Natural killer cell (primary cell): ENCODE data around the gene ACE2. TPM values are rescaled to one million over a fixed set of nuclear protein-coding genes. Genes with fewer than 3 reads are reported as not detected.

ENCODE experiments used
- ATAC-seq, 3 donors: fragments of 150-1000 bp in 2 of 3; fragments of 200-7000 bp in 1 of 3; cut with Tn5 transposase; 1 replicate in 1 of 3; 2 replicates in 2 of 3; pipeline ENCODE4 v1.10.0; 2021; ENCODE audit warnings: mild to moderate bottlenecking in 2 of 3, moderate library complexity in 2 of 3
- DNase-seq, 2 donors: peaks; one replicate each; pipeline versions ENCODE4 v3.0.0 to v3.0.0-alpha.2; 2013 to 2021; ENCODE audit warnings: mixed read lengths in 1 of 2
- H3K27ac ChIP-seq: one replicate; pipeline ENCODE4 v1.5.1; 2013; ENCODE audit warnings: mild to moderate bottlenecking, low read length
- H3K27me3 ChIP-seq: one replicate; pipeline ENCODE4 v1.6.1; 2013; ENCODE audit warnings: low read length; ENCODE audit not compliant: control insufficient read depth, insufficient read depth
- H3K36me3 ChIP-seq: one replicate; pipeline ENCODE4 v1.6.1; 2013; ENCODE audit warnings: low read length; ENCODE audit not compliant: control insufficient read depth, insufficient read depth
- H3K4me1 ChIP-seq: one replicate; pipeline ENCODE4 v1.6.1; 2013; ENCODE audit warnings: low read length; ENCODE audit not compliant: control insufficient read depth, insufficient read depth
- H3K4me3 ChIP-seq: one replicate; pipeline ENCODE4 v1.5.1; 2013; ENCODE audit warnings: low read length
- H3K9me3 ChIP-seq: one replicate; pipeline ENCODE4 v1.6.1; 2013; ENCODE audit warnings: low read length; ENCODE audit not compliant: control insufficient read depth, insufficient read depth
- H3K27ac Mint-ChIP-seq, 2 donors: one replicate each; pipeline ENCODE4 v1.8.0; 2022; ENCODE audit warnings: mild to moderate bottlenecking in 2 of 2, mixed read lengths in 2 of 2, moderate library complexity in 1 of 2
- H3K27me3 Mint-ChIP-seq, 2 donors: one replicate each; pipeline ENCODE4 v1.8.0; 2022; ENCODE audit warnings: low read depth in 2 of 2, mixed read lengths in 2 of 2
- H3K36me3 Mint-ChIP-seq: one replicate; pipeline ENCODE4 v1.8.0; 2022; ENCODE audit warnings: mixed read lengths
- H3K4me1 Mint-ChIP-seq, 2 donors: one replicate each; pipeline ENCODE4 v1.8.0; 2022; ENCODE audit warnings: mixed read lengths in 2 of 2
- H3K4me3 Mint-ChIP-seq: one replicate; pipeline ENCODE4 v1.8.0; 2022; ENCODE audit warnings: mild to moderate bottlenecking, moderate library complexity, mixed read lengths
- H3K9me3 Mint-ChIP-seq, 2 donors: one replicate each; pipeline ENCODE4 v1.8.0; 2022; ENCODE audit warnings: mixed read lengths in 2 of 2
- WGBS: methylation state at CpG from one replicate; pipeline ENCODE4 v1.1.7; 2013; ENCODE audit warnings: missing lambda C conversion rate; ENCODE audit not compliant: insufficient coverage; 5-methylcytosine and 5-hydroxymethylcytosine counted together
- intact Hi-C: fragments of 100-400 bp; cut with micrococcal nuclease; formaldehyde crosslinking; loops from one replicate; pipeline ENCODE4 v1.14.2; 2022
- total RNA-seq, 4 donors: library from RNA; stranded (reverse); fragments of 120-200 nt in 1 of 4; gene quantifications; one replicate each; pipeline versions ENCODE4 v1.2.3 to v1.2.4, GENCODE V29; 2013 to 2022
- TF ChIP-seq, protein P1 (sequence below): fragments of 200-600 bp; IDR thresholded peaks from one replicate; pipeline ENCODE4 v1.8.0; 2022; ENCODE audit warnings: antibody characterized with exemption

Gene ACE2
- total RNA-seq, 3 donors from 2014 or later (not counting 1 experiment from before 2014, with no cell fraction given): not detected

DNA sequence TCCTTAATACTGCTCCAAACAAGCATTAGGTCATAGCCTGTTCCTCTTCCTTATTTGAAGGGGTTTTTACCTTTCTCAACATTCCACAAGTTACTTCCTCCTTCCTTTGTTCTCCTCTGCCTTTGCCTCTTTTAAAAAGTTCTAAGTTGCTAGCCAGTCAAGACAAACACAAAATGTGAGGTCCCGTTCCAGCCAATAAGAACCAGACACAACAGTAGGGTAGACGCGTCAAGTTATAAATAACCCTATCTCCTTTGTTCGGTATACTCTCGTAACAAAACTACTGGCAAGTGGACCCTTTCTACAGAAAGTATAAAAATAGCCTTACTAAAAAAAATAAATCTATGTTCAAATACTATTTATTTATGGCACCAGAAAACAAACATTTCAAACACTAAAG lies 6.3 kb upstream of the ACE2 start:
- Histone ChIP-seq H3K27me3 (no peaks in the 10 kb centered on the region), H3K4me1 (no peaks in the 10 kb centered on the region), H3K4me3 (no peak overlapping the region), H3K27ac (no peak overlapping the region), H3K36me3 (no peaks in the 10 kb centered on the region), H3K9me3 (no peaks in the 10 kb centered on the region)
- no peak overlapping the region for H3K27ac Mint-ChIP-seq
- no CpG with 5 or more reads among the region's 5 CpGs for WGBS
- no peak for ATAC-seq
- no peaks in the 10 kb centered on the region for H3K9me3 Mint-ChIP-seq
- H3K4me3 Mint-ChIP-seq: no peak overlapping the region
- no peaks in the 10 kb centered on the region for H3K4me1 Mint-ChIP-seq
- no peak for DNase-seq
- TF ChIP-seq, protein P1, sequence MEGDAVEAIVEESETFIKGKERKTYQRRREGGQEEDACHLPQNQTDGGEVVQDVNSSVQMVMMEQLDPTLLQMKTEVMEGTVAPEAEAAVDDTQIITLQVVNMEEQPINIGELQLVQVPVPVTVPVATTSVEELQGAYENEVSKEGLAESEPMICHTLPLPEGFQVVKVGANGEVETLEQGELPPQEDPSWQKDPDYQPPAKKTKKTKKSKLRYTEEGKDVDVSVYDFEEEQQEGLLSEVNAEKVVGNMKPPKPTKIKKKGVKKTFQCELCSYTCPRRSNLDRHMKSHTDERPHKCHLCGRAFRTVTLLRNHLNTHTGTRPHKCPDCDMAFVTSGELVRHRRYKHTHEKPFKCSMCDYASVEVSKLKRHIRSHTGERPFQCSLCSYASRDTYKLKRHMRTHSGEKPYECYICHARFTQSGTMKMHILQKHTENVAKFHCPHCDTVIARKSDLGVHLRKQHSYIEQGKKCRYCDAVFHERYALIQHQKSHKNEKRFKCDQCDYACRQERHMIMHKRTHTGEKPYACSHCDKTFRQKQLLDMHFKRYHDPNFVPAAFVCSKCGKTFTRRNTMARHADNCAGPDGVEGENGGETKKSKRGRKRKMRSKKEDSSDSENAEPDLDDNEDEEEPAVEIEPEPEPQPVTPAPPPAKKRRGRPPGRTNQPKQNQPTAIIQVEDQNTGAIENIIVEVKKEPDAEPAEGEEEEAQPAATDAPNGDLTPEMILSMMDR: no peak
- no peaks in the 10 kb centered on the region for H3K36me3 Mint-ChIP-seq
- peaks cover 3 to 46% of the 10 kb centered on the region in 2 donors for H3K27me3 Mint-ChIP-seq
- intact Hi-C loops: no loop called here

DNA sequence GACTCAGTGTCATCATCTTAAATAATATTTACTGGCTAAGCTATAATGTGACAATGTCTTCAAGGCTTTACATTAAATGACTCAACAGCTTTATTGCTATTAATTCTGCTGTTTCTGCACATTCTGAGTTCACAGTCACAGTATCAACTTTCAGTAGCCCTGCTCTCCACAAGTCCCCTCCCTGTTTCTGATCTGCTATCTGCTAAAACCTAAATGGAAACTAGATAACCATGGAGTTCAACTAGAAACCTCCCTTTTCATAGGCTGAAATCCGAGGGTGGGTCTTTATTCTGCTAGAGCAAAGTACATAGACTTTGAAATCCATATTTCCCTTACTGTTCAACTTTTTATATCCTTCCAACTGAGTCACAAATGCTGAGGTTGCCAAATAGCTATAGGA lies 5.4 kb upstream of the ACE2 start:
- H3K27ac Mint-ChIP-seq: no peak overlapping the region
- H3K27ac ChIP-seq: no peak overlapping the region
- no peaks in the 10 kb centered on the region for H3K36me3 Mint-ChIP-seq
- intact Hi-C loops: no loop called here
- no peaks in the 10 kb centered on the region for H3K9me3 Mint-ChIP-seq
- ATAC-seq (no peak), DNase-seq (no peak)
- H3K4me3 ChIP-seq: no peak overlapping the region
- no peaks in the 10 kb centered on the region for H3K36me3 ChIP-seq
- no peaks in the 10 kb centered on the region for H3K4me1 ChIP-seq
- H3K4me3 Mint-ChIP-seq: no peak overlapping the region
- H3K27me3 ChIP-seq: no peaks in the 10 kb centered on the region
- TF ChIP-seq, protein P1: no peak
- H3K4me1 Mint-ChIP-seq: no peaks in the 10 kb centered on the region
- WGBS: 43% methylated on average over 1 of the region's 1 CpG
- H3K9me3 ChIP-seq: no peaks in the 10 kb centered on the region
- peaks cover 3 to 53% of the 10 kb centered on the region in 2 donors for H3K27me3 Mint-ChIP-seq

DNA sequence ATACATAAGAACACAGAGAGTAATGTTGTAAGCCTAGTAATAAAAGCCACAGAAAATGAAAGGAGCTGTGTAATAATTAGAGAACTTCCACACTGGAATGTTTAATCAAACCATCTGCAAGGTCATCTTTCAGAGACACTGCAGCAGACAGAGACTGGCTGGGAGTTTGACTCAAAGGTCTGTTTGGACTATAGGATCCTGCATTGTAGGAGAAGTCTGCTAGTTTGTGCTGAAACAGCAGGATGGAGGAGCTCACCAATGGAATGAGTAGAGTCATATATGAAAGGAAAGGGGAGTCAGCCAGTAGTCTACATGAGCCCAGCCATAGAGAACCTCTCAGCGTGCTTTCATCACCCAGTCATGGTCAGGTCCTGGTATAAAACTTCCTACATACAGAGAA lies 4.5 kb upstream of the ACE2 start:
- ATAC-seq (no peak), DNase-seq (no peak)
- Mint-ChIP-seq H3K27me3 (peaks cover 3 to 60% of the 10 kb centered on the region in 2 donors), H3K4me3 (no peak overlapping the region), H3K9me3 (no peaks in the 10 kb centered on the region), H3K27ac (no peak overlapping the region), H3K36me3 (no peaks in the 10 kb centered on the region), H3K4me1 (no peaks in the 10 kb centered on the region)
- Histone ChIP-seq H3K36me3 (no peaks in the 10 kb centered on the region), H3K27me3 (no peaks in the 10 kb centered on the region), H3K4me1 (no peaks in the 10 kb centered on the region), H3K4me3 (no peak overlapping the region), H3K9me3 (no peaks in the 10 kb centered on the region), H3K27ac (no peak overlapping the region)
- intact Hi-C loops: no loop called here
- no CpG with 5 or more reads among the region's 1 CpG for WGBS
- TF ChIP-seq, protein P1: no peak

DNA sequence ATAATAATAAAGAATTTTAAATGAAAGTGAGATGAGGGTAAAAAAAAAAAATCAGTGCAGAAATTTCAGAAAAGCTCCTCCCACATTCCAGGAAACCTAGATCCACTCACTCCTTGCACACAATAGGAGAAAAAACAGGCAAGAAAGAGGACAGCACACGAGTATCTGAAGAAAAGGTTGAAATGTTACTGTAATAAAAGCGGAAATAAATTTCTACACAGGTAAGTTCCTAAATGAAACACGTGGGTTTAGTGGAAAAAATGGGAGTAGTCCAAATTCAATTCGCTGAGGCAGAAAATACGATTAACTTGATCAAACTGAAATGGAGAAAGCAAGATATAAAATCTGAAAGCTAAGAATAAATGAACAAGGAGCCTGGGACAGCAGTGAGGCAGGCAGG lies 2.0 kb upstream of the ACE2 start:
- H3K27me3 ChIP-seq: no peaks in the 10 kb centered on the region

More for the DNA sequence above, 2.0 kb upstream of the ACE2 start:
- no peaks in the 10 kb centered on the region for H3K4me1 Mint-ChIP-seq
- TF ChIP-seq, protein P1: no peak
- no peaks in the 10 kb centered on the region for H3K9me3 ChIP-seq
- intact Hi-C loops: no loop called here
- no peak for ATAC-seq
- H3K4me3 Mint-ChIP-seq: no peak overlapping the region
- no peak overlapping the region for H3K27ac Mint-ChIP-seq
- H3K9me3 Mint-ChIP-seq: no peaks in the 10 kb centered on the region
- DNase-seq: no peak
- no peak overlapping the region for H3K27ac ChIP-seq
- no peaks in the 10 kb centered on the region for H3K36me3 ChIP-seq
- no peaks in the 10 kb centered on the region for H3K36me3 Mint-ChIP-seq
- H3K4me3 ChIP-seq: no peak overlapping the region
- no peaks in the 10 kb centered on the region for H3K4me1 ChIP-seq
- H3K27me3 Mint-ChIP-seq: peaks cover 0 to 54% of the 10 kb centered on the region in 2 donors
- WGBS: 84% methylated on average over 4 of the region's 5 CpGs
